Prostate gland (tissue), 2 donors: ENCODE results near the gene CHRM2.

Source experiments
- POLR2AphosphoS5 ChIP-seq: sonication (generic); formaldehyde crosslinking; IDR thresholded peaks from one replicate; pipeline ENCODE4 v1.6.1; 2017; ENCODE audit warnings: antibody characterized with exemption
- TF ChIP-seq, protein P1 (sequence below), 4 experiments: fragments of 200-600 bp in 2 of 4; fragments of 450-650 bp in 2 of 4; sonication (generic) in 2 of 4; IDR thresholded peaks; 1 replicate in 3 of 4; 2 replicates in 1 of 4; pipeline ENCODE4 v1.5.1; 2016 to 2019; ENCODE audit warnings: antibody characterized with exemption in 4 of 4, mild to moderate bottlenecking in 2 of 4, moderate library complexity in 2 of 4

DNA sequence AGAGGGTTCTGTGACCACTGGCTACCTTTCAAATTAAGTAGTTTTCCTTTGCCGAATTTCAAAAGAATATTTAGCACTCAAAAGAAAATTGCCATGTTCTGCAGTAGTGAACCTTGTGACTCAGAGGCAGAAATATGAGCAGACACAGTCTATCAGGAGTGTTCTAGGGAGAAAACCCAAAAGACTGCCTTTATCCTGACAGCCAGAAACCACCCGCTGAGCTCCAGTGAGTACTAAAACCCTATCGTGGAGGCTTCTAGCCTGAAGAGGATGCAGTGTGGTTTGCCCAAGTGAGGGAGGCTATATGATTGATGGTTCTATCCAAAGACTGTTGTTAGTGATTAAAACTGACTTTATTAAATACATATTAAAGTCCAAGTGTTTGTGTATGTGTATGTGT lies 21.9 kb downstream of the CHRM2 start:
- TF ChIP-seq, protein P1, sequence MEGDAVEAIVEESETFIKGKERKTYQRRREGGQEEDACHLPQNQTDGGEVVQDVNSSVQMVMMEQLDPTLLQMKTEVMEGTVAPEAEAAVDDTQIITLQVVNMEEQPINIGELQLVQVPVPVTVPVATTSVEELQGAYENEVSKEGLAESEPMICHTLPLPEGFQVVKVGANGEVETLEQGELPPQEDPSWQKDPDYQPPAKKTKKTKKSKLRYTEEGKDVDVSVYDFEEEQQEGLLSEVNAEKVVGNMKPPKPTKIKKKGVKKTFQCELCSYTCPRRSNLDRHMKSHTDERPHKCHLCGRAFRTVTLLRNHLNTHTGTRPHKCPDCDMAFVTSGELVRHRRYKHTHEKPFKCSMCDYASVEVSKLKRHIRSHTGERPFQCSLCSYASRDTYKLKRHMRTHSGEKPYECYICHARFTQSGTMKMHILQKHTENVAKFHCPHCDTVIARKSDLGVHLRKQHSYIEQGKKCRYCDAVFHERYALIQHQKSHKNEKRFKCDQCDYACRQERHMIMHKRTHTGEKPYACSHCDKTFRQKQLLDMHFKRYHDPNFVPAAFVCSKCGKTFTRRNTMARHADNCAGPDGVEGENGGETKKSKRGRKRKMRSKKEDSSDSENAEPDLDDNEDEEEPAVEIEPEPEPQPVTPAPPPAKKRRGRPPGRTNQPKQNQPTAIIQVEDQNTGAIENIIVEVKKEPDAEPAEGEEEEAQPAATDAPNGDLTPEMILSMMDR (IDR thresholded peaks at IDR 0.05): no peak
- no peak for TF ChIP-seq POLR2AphosphoS5
